ENCODE data around the gene PFKFB1. TPM values are rescaled to one million over a fixed set of nuclear protein-coding genes. Genes with fewer than 3 reads are reported as not detected.
"Not testable (repeated sequence)": the region's sequence is repeated elsewhere in the genome, so short reads cannot be mapped to it uniquely, and the experiment has no call there.

PFKFB1 gene
- polyA plus RNA-seq, 10 donors = 0.18 to 1.7 (median 0.72) TPM

DNA sequence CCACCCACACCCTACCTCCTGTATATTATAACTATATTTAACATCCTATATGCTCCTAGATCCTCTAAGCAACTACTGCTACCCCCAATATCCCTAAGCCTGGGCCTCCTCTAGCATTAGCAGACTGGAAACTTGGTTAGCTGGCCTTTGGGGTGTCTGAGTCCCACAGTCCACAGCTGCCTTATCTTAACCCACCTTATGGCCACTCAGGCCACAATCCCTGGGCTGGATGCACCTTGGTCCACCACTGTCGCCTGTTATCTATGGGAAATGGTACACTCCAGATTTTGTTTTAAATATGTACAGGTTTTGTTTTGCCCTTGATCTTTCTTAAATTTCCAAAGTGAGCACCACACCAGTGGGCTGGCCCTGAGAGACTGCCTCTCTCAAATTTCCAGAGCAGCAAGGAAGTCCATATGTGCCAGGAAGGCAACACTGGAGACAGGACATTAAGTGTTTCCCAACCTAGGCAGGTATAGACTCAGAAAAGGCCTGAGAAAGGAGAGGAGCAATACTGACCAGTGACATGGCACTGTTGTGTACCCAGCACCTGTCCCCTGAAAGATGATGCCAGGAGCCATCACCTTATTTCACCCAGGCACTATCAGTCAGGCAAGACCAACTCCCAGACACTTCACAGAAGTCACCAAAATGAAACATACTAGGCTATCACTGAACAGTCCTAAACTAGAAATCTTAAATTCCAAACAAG is 921 bp downstream of the PFKFB1 start:
- no peak for DNase-seq

DNA sequence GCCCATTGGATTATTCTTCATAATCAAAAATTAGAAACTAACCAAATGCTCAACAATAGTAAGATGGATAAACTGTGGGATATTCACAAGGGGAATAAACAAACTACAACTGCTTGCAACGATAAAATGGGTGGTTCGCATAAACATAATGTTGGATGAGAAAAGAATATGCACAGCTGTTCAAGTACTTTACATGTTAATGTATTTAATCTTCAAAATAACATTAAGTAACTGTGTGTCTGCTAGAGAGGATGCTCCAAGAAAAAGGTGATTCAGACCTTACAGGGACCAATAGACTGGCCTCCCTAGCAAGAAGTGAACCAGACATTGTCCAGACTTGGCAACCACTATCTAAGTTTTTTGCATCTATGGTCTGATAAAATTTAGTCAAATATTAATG is 2.3 kb downstream of the PFKFB1 start:
- DNase-seq = no peak

DNA sequence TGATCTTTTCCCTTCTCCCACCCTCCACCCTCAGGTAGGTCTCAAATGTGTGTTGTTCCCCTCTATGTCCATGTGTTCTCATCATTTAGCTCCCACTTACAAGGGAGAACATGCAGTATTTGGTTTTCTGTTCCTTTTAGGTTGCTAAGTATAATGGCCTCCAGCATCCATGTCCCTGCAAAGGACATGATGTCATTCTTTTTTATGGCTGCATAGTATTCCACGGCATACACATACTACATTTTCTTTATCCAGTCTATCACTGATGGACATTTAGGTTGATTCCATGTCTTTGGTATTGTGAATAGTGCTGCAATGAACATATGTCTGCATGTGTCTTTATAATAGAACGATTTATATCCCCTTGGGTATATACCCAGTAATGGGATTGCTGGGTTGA is 10.7 kb downstream of the PFKFB1 start:
- not testable (repeated sequence) for DNase-seq

DNA sequence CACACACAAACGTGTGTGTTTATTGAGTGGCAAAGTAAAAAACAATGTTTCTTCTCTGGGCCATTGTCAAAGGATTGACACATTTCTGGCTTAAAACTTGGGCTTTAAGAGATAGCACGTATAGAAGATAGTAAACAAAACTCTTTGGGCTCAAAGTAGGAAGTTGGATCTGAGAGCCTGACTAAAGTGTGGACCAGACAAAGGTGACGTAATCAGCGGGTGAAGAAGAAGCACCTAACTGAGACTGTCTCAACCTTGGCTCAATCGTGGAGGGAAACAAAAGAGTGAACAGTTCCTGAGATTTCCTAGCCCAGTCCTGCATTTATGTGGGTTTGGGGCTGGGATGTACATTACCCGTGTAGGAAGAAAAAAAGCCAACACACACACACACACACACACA is 13.7 kb downstream of the PFKFB1 start:
- DNase-seq = no peak

DNA sequence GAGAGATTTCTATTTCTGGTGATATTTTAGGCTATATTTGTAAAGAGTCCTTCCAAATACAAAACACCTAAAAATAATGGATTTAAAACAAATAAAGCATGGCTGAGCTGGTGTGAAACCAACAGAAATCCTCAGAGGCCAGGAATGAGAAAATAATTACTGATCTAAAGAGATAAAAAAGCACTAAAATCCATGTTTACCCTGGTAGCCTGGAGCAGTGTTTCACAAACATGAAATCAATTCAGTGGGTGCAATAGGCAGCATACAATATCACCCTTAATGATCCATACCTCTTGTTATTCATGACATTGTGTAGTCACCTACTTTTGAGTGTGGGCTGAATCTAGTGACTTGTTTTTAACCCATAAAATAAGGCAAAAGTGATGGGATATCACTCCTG is 14.6 kb downstream of the PFKFB1 start:
- DNase-seq = no peak

DNA sequence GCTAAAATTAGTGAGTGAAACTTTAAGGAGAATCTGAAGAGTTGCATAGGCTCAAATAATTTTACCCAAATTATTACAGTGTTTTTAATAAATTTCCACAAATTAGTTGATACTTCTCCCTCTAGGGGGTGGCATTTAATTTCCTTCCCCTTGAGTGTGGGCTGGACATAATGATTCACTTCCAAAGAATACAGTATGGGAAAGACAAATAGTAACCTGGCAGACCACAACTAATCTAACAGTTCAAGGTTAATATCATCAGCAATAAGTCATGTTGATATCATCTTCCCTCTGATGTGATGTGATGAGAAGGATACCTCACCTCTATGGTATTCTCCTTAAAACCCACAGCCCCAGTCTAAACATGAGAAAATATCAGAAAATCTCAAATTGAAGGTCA is 15.5 kb downstream of the PFKFB1 start:
- no peak for DNase-seq

GRCh38 chrX:54977387-54977786 is 16.6 kb downstream of the PFKFB1 start:
- DNase-seq = no peak

DNA sequence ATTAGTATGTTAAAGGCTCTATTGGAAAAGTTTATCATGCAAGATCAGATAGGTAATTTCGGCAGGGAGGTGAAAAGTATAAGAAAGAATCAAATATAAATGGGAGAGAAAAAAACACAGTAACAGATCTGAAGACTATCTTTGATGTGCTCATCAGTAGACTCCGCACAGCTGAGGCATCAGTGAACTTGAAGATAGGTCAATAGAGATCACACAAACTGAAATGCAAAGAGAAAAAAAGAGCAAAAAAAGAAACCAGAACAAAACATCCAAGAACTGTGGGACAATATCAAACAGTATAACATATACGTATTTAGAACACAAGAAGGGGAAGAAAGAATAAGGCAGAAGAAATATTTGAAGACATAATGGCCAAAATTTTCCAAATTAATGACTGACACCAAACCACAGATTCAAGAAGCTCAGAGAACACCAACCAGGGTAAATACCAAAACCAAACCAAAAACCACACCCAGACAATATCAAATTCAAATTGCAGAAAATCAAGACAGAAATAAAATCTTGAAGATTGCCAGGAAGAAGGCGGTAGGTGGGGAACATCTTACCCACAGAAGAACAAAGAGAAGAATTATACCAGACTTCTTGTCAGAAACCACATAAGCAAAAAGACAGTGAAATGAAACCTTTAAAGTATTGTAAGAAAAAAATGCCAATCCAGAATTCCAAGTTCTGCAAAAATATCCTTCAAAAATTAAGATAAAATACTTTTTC is 29.1 kb downstream of the PFKFB1 start:
- no peak for DNase-seq

- no peak for DNase-seq
Measured at GRCh38 chrX:54961750-54962149, 32.2 kb downstream of the PFKFB1 start.

GRCh38 chrX:54950730-54951375 is 43.1 kb downstream of the PFKFB1 start:
- DNase-seq = no peak

DNA sequence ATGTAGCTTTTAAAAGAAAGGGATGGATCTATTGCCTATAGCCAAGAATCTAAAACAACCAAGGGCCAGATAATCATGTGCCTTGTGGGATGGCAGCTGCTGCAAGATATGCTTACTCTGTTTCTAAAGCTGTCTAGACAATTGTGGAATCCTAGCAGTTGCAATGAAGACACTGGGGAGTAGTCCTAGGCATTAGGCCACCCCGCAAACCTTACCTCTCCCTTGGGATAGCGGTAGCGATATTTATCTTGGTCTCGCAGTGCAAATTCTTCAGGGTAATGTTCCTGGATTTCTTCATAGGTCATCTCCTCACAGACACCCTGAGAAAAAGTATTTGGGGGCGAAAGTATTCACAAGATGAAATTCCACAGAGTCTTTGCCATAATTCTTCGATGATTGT is 48.8 kb downstream of the PFKFB1 start:
- DNase-seq = no peak

DNA sequence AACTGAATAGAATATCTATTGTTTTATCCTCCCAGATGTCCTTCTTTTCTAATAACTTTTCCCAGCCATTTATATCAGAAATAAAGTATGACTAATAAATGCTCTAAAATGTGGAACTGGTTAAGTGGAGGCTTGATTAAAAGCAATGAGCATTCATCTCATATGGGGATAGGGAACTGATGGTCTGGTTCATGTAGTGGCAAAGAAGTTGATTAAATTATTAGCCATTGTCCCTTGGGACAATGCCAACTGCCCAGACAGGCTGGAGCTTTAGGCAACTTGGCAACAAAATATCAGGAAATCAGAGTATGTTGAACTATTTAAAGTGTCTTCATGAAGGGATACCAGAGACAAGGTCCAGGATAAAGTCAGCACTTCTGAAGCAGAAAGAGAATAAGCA is 49.2 kb downstream of the PFKFB1 start:
- DNase-seq = no peak

- DNase-seq = no peak
Measured at GRCh38 chrX:54937416-54937815, 56.6 kb downstream of the PFKFB1 start.

GRCh38 chrX:54935306-54935705 is 58.7 kb downstream of the PFKFB1 start:
- no peak for DNase-seq

DNA sequence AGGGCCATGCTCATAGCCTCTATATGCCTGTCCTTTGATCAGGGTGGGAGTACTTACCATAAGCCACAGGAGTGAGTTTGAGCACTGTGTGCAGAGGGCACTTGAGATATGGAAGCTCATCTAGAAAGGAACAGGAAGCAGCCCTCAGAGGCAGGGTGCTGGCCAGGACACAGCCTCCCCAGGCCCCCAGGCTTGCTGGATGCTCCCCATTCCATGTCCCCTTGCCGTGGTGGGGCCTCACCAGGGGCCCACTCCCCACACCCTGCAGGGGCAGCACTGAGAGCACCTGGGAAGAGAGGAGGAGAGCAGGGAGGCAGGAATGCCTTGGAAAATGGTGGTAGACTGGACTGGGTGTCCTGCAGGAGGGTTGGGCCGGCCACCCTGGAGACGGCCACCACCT is 59.1 kb downstream of the PFKFB1 start:
- no peak for DNase-seq

DNA sequence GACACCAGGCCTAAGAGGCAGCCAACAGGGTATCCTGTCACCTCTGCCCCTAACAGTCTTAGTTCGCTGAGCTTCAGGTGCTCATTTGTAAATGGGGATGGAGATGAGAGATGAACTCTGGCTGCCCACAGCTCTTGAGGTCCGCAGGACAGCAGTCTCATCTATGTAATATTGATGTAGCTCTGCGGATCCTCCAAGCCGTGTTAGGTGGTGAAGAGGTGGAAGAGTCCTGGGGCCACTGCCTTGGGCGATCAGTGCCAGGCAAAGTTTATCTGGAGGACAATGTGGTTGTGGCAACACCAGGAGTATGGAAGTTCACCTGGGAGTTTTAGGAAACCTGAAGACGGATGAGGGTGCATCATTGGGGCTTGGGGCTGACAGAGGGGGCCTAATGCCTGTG is 59.9 kb downstream of the PFKFB1 start:
- no peak for DNase-seq

GRCh38 chrX:54933150-54933826 is 60.7 kb downstream of the PFKFB1 start:
- DNase-seq = no peak

DNA sequence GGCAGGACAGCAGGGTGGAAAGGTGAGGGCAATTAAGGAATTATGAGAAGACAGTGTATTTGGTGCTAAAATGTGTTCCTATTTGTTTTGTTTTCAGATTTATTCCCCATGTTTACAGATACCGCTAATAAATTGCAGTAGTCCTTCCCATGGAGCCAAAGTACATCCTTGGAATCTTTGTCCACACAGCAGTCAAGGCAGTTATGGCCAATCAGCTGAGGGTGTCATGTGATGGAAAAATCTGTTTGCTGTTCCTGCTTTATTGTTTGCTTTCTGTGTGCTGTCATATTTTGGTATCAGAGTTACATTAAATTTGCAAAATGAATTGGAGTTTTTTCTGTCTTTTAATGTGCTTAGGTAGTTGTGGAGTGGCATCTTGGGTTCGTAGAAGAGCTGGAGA is 62.9 kb downstream of the PFKFB1 start:
- DNase-seq = no peak

DNA sequence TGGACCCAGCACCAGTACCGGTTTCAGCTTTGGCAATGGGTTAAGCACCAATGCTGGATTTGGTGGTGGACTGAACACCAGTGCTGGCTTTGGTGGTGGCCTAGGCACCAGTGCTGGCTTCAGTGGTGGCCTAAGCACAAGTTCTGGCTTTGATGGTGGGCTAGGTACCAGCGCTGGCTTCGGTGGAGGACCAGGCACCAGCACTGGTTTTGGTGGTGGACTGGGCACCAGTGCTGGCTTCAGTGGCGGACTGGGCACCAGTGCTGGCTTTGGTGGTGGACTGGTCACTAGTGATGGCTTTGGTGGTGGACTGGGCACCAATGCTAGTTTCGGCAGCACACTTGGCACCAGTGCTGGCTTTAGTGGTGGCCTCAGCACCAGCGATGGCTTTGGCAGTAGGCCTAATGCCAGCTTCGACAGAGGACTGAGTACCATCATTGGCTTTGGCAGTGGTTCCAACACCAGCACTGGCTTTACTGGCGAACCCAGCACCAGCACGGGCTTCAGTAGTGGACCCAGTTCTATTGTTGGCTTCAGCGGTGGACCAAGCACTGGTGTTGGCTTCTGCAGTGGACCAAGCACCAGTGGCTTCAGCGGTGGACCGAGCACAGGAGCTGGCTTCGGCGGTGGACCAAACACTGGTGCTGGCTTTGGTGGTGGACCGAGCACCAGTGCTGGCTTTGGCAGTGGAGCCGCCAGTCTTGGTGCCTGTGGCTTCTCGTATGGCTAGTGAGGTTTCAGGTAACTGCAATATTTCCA is 63.5 kb downstream of the PFKFB1 start:
- no peak for DNase-seq

GRCh38 chrX:54928876-54929275 is 65.1 kb downstream of the PFKFB1 start:
- DNase-seq = no peak

- DNase-seq = no peak
Measured at GRCh38 chrX:54926978-54927377, 67.0 kb downstream of the PFKFB1 start.

- DNase-seq = no peak
Measured at GRCh38 chrX:54923376-54923775, 70.6 kb downstream of the PFKFB1 start.

Data from muscle of back (tissue), 11 donors.